ENCODE results near the gene TBC1D3B.

DNA sequence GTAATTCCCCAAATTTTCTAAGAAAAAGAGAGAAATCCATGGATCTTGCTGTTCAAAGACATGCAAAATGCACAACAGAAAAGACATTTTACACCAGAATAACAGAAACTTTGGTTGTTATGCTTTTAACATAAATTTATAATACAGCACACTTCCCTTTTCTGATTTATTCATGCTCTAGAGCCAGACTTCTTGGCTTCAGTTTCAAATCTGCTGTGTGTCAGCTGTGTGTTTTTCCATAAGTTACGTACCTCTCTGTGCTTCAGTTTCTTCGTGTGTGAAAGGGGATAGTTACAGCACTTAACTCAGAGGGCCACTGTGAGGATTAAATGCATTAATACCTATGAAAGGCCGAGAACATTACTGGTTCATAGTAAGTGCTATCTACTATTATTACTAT is 26.9 kb upstream of the TBC1D3B start:
- TF ChIP-seq CTCF (IDR thresholded peaks at IDR 0.05; ENCODE audit: borderline replicate concordance, extremely low read depth, low read length, poor library complexity, severe bottlenecking) (no peak), EZH2 (IDR thresholded peaks at IDR 0.05; ENCODE audit: borderline replicate concordance, low read depth, low read length, severe bottlenecking) (no peak)

Data from DND-41 (cell line).